Smooth muscle cell of the brain vasculature (primary cell): Measurements from ENCODE around the gene TLK2.
"Not testable (repeated sequence)": the region's sequence is repeated elsewhere in the genome, so short reads cannot be mapped to it uniquely, and the experiment has no call there.

Experiments used
- DNase-seq: peaks from one replicate; pipeline ENCODE4 v3.0.0-alpha.2; 2012; ENCODE audit warnings: low read depth, low spot score

Gene TLK2

DNA sequence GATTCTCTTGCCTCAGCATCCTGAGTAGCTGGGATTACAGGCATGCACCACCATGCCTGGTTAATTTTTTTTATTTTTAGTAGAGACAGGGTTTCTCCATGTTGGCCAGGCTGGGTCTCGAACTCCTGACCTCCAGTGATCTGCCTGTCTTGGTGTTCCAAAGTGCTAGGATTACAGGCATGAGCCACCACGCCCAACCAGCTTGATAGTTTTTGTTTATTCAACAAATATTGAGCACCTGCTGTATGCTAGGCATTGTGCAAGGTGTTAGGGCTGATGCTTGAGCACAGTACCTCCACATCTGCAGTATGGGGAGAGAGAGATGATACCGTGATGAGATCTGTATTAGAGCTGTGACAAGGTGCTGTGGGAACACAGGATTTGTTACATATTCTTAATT is 3.9 kb downstream of the TLK2 start:
- not testable (repeated sequence) for DNase-seq

DNA sequence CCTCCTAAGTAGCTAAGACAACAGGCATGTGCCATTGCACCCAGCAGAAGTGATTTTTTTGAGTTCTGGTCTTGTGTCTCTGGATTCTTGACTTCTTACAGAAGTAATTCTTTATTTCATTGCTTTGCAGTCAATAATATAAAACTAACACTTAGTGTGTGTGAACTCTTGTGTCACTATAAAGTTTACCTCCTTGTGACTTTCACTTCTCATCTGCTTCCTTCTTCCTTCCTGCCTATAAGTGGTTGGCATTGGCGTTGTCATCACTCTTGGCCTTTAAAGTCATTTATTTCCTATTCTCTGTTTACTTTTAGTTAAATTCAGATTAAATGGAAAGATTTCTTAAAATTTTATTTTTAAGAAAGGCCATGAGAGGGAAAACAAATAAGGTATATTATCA is 12.4 kb downstream of the TLK2 start:
- not testable (repeated sequence) for DNase-seq

DNA sequence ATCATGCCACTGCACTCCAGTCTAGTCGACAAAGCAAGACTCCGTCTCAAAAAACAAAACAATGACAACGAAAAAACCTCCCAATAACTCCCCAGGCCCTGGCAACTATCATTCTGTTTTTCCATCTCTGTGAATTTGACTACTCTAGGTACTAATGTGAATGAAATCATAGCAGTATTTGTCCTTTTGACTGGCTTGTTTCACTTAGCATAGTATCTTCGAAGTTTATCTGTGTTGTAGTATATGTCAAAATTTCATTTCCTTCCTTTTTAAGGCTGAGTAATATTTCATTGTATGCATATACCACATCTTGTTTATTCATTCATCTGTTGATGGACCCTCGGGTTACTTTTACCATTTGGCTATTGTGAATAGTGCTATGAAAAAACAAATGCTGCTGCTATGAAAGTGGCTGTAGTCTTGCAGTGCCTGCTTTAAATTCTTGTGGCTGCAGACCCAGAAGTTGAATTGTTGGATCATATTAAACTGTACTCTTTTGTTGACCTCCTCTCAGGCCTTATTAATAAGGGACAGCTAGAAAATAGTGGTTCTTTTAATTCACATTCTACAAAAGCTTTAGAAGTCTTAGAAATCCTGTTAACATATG is 14.5 kb downstream of the TLK2 start:
- not testable (repeated sequence) for DNase-seq

DNA sequence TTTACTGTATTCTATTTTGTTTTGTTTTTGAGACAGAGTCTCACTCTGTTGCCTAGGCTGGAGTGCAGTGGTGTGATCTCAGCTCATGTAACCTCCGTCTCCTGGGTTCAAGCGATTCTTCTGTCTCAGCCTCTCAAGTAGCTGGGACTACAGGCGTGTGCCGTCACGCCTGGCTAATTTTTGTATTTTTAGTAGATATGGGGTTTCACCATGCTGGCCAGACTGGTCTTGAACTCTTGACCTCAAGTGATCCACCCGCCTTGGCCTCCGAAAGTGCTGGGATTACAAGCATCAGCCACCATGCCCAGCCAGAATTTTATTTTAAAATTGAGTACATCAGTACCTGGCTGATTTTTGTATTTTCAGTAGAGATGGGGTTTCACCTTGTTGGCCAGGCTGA is 15.4 kb downstream of the TLK2 start:
- DNase-seq: not testable (repeated sequence)

DNA sequence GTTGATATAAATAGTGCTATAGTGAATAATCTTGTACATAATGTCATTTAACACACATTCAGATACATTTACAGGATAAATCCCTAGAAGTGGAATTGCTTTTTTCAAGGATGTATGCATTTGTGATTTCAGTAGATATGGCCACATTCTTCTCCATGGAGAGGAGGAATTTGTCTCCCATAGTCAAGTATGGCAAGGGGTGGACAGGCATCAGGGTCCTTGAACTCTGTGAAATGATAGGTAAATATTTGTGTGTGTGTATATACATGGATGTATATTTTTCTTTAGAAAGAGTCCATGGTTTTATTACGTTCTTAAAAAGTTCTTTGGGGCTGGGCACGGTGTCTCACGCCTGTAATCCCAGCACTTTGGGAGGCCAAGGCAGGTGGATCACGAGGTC is 17.7 kb downstream of the TLK2 start:
- DNase-seq: not testable (repeated sequence)

DNA sequence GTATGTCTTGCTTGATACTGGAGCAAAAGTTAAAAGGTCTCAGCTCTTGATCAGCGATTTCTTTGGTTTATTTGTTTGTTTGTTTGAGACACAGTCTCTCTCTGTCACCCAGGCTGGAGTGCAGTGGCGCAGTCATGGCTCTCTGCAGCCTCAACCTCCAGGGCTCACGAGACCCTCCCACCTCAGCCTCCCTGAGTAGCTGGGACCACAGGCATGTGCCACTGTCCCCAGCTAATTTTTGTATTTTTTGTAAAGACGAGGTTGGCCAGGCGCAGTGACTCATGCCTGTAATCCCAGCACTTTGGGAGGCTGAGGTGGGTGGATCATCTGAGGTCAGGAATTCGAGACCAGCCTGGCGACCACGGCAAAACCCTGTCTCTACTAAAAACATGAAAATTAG is 20.2 kb downstream of the TLK2 start:
- DNase-seq: not testable (repeated sequence)

DNA sequence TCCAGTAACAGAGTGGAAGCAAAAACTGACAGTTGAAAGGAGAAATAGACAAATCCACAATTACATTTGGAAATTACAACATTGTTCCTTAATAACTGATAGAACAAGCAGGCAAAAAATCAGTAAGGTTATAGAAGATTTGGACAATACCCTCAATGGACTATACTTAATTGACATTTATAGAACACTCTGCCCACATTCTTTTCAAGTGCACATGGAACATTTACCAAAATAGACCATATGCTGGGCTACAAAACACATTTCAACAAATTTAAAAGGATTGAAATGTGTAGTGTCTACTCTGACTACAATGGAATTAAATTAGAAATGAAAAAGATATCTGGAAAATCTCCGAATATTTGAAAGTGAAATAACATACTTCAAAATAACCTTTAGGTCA is 21.8 kb downstream of the TLK2 start:
- DNase-seq: not testable (repeated sequence)

DNA sequence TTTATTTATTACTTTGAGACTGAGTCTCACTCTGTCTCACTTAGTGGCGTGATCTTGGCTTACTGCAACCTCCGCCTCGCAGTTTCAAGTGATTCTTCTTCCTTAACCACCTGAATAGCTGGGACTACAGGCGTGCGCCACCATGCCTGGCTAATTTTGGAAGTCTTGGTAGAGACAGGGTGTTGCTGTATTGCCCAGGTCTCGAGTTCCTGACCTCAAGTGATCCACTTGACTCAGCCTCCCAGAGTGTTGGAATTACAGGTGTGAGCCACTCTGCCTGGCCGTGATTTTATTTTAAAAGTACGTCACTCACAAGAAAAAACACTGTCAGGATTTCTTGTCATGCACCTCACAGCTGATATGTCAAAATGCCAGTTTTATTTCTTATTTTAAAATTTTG is 26.2 kb downstream of the TLK2 start:
- DNase-seq: not testable (repeated sequence)

DNA sequence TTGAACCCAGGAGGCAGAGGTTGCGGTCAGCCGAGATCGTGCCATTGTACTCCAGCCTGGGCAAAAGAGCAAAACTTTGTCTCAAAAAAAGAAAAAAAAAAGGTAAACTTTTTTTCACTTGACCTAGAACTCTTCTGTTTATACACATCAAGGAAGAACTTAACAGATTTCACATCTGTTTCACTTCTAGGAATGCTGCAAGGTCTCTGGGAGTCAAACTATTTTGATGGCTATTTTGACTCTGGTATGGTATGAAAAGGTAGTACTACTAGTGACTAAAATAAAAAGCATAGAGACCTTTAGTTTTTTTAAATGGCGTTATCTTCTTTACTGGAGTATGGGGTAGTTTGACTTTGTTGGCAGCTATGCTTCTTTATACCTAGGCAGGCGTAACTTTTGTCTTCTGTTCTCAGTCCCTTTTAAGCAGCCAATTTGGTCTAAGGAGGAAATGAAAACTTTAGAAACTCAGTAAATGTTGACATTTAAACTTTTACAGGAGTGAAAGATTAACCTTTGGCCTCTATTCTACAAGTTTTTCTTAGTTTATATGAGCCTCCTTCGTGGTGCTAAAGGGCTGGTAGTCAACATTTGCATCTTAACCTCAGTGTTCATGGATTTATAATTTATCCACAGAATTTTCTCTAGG is 28.7 kb downstream of the TLK2 start:
- not testable (repeated sequence) for DNase-seq

DNA sequence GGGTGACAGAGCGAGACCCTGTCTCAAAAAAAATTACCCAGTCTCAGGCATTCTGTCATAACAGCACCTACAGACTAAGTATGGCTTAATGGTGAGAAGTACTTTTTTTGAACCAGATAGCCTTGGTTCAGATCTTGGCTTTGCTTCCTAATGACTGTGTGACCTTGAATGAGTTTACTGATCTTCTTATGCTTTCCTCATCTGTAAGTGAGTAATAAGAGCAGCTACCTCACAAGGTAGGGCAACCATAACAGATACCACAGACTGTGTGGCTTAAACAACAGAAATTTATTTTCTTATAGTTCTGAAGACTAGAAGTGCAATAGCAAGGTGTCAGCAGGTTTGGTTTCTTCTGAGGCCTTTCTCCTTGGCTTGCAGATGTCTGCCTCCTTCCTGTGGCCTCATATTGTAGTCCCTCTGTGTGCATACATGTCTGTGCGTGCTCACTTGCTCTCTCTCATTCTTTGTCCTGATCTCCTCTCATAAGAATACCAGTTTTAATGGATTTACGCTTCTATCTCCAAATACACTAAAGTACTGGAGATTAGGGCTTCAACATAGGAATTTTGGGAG is 31.7 kb downstream of the TLK2 start:
- DNase-seq: not testable (repeated sequence)

DNA sequence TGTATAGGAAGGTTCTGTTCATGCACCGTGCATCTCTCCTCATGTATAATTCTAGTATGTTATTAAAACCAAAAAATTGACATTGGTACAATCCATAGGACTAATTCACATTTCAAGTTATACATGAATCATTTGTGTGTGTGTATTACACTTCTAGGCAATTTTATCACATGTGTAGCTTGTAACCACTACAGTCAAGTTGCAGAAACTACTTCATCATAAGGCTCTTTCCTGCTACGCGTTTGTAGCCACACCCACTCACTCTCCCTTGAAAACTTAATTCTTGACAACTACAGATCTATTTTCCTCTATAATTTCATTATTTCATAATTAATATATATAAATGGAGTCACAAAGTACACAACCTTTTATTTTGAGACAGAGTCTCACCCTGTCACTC is 32.4 kb downstream of the TLK2 start:
- not testable (repeated sequence) for DNase-seq

DNA sequence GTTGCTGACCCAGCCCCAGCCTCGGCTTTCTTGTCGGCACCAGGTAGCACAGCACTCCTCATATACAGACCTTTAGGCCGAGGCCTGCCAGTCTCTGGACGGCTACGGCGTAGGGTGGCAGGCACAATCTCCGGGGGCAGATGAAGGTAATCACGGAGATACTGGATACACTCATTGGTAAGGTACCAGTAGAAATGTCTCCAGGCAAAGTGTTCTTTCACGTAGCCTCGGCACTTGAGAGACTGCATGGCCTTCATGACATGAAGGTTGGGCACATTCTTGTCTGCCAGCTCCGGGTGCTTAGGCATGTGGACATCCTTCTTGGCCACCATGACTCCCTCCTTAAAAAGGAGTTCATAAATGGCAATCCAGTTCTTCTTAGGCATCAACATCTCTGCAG is 37.8 kb downstream of the TLK2 start:
- DNase-seq: not testable (repeated sequence)

DNA sequence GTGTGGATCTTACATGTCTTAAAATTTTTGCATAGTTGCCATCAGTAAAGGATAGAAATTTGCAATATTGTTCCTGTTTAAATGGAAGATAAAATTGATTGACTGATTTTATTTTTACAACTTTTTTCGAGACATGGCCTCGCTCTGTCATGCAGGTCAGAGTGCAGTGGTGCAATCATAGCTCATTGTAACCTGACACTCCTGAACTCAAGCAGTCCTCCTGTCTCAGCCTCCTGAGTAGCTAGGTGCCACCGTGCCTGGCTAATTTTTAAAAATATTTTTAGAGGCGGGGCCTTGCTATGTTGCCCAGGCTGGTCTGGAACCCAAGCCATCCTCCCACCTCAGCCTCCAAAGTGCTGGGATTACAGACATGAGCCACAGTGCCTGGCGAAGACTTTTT is 42.7 kb downstream of the TLK2 start:
- not testable (repeated sequence) for DNase-seq

DNA sequence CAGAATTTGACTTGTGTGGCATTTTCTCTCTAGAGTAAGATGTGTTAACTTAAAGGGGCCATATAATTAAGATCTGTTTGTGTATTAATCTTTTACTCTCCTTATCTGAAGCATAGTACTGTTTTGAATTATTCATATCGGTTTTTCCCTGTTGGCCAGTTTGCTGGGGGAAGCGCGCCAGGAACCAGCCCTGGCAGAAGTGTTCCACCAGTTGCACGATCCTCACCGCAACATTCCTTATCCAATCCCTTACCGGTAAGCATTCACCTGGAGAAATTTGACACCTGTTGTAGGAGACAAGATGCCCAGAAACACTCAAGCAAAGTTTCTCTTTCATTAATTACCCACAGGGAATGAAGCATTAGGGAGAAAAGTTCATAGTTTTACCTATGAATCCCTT is 45.5 kb downstream of the TLK2 start:
- not testable (repeated sequence) for DNase-seq

DNA sequence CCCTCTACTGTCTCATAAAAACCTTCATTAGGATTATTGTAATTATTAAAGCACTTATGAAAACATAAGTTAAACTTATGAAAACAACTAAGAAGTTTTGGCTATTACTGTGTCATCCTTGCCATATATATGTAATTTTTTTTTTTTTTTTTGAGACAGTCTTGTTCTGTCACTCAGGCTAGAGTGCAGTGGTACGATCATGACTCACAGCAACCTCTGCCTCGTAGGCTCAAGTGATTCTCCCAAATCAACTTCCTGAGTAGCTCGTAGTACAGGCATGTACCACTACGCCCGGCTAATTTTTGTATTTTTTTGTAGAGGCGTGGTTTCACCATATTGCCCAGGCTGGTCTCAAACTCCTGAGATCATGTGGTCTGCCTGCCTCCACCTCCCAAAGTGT is 46.7 kb downstream of the TLK2 start:
- not testable (repeated sequence) for DNase-seq

DNA sequence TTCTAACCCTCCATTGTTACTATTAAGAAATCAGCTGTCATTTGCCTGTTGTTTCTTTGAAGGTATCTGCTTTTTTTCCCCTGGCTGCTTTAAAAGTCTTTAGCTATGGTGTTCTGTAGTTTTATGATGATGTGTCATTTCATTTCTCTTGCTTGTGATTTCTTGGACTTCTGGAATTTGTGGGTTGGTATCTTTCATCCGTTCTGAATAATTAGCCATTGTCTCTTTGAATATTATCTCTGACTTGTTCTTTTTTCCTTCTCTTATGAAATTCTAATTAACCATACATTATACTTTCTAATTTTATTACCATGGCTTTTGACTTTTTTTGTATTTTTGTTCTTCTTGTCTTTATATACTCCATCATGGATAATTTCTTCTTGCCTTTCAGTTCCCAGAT is 52.3 kb downstream of the TLK2 start:
- DNase-seq: not testable (repeated sequence)

DNA sequence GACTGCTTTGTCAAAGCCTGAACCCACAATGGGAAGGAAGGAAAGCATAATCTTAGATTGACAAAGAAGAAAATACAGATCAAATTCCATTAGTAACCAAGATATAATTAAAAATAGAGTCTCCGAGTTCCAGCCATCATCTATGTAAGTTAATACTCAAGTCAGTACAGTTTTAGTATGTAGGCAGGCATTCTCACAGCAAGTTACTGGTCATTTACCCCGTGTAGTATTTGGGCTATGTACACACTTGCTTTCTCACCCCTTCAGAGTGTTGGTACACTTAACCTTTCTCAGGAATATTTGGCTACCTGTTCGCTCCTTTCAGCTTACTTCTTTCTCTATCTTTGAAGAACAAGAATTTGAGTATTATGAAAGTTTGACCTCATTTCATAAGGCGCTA is 57.9 kb downstream of the TLK2 start:
- DNase-seq: not testable (repeated sequence)

DNA sequence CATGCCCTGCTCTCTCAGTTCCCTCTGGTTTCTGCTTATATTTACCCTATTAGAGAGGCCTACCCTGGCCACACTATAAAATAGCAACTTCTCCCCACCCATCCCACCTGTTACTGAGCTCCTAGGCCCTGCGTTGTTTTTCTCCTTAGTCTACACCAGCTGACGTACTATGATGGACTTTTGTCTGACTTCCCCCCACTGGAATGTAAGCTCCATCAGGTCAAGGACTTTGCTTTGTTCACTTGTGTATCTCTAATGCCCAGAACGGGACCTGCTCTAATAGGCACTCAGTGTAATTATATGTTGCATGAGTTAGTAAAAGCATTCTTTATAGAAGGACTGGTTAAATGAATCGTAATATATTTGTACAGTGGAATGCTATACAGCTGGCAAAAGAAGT is 62.4 kb downstream of the TLK2 start:
- not testable (repeated sequence) for DNase-seq

DNA sequence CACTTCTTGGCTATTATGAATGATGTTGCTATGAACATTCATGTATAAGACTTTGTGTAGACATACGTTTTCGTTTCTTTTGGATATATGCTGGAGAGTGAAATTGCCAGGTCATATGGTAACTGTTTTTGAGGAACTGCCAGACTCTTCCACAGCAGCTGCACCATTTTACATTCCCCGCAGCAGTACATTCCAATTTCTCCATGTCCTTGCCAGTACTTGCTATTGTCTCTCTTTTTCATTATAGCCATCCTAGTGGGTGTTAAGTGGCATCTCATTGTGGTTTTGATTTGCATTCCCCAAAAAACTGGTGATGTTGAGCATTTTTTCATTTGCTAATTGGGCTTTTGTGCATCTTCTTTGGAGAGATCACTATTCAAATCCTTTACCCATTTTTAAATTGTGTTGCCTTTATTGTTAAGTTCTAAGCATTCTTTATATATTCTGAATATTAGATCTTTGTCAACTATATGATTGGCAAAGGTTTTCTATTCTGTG is 64.7 kb downstream of the TLK2 start:
- DNase-seq: not testable (repeated sequence)

DNA sequence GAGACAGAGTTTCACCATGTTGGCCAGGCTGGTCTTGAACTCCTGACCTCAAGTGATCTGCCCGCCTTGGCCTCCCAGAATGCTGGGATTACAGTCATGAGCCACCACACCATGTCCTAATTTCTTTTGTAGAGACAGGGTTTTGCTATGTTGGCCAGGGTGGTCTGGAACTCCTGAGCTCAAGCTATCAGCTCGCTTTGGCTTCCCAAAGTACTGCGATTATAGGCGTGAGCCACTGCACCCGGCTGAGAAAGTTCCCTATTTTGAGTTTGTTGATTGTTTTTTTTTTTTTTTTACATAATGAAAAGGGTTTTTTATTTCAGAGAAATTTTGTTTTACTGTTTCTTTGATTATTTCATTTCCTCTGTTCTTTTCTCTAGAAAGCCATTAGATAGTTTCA is 67.4 kb downstream of the TLK2 start:
- DNase-seq: not testable (repeated sequence)

DNA sequence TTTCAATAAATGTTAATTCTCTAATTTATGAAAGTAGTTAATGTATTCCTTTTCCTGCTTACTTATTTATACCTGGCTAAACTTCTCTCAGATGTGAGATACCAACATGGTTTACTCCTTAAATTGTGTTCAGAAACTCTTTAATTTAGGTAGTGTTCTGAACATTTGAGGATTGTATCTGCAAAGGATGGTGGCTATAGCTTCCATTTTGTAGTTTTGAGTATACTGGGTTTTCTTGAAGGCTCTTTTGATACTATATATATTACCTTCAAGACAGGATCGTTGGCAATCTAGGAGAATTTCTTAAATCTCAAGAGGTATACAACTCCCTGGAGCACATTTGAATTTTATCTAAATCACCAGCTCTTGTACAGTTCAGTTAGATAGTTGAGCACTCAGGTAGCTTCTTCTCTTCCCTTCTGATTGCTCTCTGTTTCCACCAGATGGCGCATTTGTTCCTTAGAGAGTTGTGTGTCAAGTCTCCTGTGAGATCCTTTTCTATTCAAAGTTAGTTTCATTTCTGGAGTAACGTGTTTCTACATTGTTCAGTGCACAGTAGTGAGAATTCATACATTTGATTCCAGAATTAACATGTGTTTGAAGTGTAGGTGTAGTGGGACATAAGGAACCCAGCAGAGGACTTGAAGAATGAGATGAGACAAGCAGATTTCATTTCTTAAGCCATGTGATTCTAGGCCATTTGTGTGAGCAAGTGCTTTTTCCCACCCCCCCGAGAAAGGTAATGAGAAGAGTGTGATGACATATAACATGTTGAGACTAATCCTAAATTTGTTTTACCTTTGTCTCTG is 74.4 kb downstream of the TLK2 start:
- DNase-seq: not testable (repeated sequence)

DNA sequence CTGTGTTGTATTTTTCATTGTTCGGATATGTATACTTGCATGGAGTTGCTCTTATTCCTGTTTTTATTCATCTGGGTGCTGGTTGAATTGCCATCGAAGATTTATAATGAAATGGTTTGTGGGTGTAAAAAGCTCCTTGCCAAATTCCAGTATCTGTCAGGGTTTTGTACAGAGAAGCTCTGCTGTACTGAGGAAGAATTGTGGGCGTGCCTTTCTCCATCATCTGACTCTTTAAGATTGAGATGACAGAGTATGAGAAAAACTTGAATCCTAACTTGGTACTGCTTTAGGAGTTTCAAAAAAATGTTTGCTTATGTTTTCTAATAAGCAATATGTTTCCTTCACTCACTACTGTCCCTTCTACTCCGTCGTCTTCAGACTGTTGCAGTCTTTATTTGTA is 78.9 kb downstream of the TLK2 start:
- DNase-seq: not testable (repeated sequence)
